Measurements from ENCODE around the gene MUC5B. TPM values are rescaled to one million over a fixed set of nuclear protein-coding genes. Genes with fewer than 3 reads are reported as not detected.

The MUC5B gene
- total and polyA plus RNA-seq, 2 of the 13 experiments (the other 11 are each of a cell fraction or from before 2014, with no cell fraction given) = 0.01 TPM; not detected in 1

GRCh38 chr11:1287928-1288327 lies 65.1 kb downstream of the MUC5B start:
- no TSS peak for BruUV-seq (replicated peaks)
- H3K9ac ChIP-seq (ENCODE audit: insufficient read depth, low read depth, low read length) = no peak overlapping the region
- CTCF ChIA-PET (ENCODE audit: low intra/inter-chr PET ratio, low total read pairs) = no interaction called here

DNA sequence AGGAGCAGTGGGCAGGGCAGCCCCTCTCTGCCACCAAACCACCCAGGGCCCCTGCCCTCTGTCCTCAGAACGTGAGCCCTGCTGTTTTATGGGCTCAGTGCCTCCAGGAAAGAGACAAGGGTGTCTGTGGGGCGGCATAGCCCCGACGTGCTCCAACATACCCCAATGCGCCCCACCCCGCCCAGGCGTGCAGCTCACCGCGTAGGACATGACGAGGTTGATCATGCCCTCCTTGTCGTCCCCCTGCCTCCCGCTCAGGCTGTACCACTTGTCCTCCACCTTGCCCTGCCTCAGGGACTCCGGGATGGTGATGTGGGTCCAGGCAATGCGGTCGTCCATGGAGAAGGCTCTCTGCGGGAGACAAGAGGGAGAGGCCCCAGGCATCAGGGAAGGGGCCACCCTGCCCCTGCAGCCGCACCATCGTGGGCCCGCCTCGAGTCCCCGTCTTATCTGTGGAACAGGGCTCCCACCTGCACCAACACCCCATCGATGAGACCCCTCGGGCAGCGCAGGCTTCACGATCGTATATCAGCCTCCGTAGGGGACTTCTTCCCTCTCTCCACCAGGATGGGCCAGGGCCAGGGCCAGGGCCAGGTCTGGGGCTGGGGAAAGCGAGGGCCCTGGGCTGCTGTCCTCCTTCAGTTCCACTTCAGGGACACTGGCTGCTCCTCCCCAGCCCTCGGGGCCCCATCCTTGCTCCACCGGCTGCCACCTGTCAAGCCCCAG lies 65.7 kb downstream of the MUC5B start:
- no peak for FAIRE-seq
- Histone ChIP-seq H3K4me3 (replicated peaks in 1 of 3; ENCODE audit: insufficient read depth in 1 of 3, low read depth in 2 of 3, low read length in 3 of 3) (no peak overlapping the region), H3K4me1 (ENCODE audit: insufficient read depth, low read length) (no peaks in the 10 kb centered on the region), H3K4me2 (ENCODE audit: low read depth, low read length) (no peak overlapping the region), H3K9me3 (ENCODE audit: low read length) (no peaks in the 10 kb centered on the region), H3K27me3 (ENCODE audit: control insufficient read depth in 1 of 2, insufficient read depth in 2 of 2, low read length in 2 of 2) (no peaks in the 10 kb centered on the region; a peak in 1 of 5 replicates), H3K79me2 (ENCODE audit: insufficient read depth, low read length) (peaks cover 4% of the 10 kb centered on the region), H4K20me1 (ENCODE audit: insufficient read depth, low read length) (no peaks in the 10 kb centered on the region), H2AFZ (ENCODE audit: low read length) (no peak overlapping the region), H3K9ac (ENCODE audit: insufficient read depth, low read depth, low read length) (no peak overlapping the region), H3K27ac (ENCODE audit: extremely low read length, insufficient read depth, low read length) (no peak overlapping the region), H3K36me3 (replicated peaks in 1 of 2; ENCODE audit: control insufficient read depth in 1 of 2, insufficient read depth in 2 of 2, low read length in 2 of 2) (peaks cover 50 to 76% of the 10 kb centered on the region in 2 experiments; a peak in 4 of 5 replicates)
- no TSS peak for BruUV-seq (replicated peaks)
- CTCF ChIA-PET (ENCODE audit: low intra/inter-chr PET ratio, low total read pairs) = no interaction called here
- intact Hi-C loops (cut with micrococcal nuclease; ENCODE audit: unreplicated experiment) = no loop called here
- POLR2A ChIA-PET = no interaction called here
- WGBS (ENCODE audit: low lambda C conversion rate) = 97% methylated on average over 27 of the region's 30 CpGs
- in situ Hi-C loops (cut with HindIII; ENCODE audit: extremely low pct_ligation_motif_present, low pct_unique_long_range_greater_than_20kb) = no loop called here
- DNase-seq (ENCODE audit: low spot score) = no peak
- no peak for ATAC-seq
- TF ChIP-seq TCF12 (IDR thresholded peaks at IDR 0.05) (no peak), TCF12 (CRISPR knock-in tag; IDR thresholded peaks at IDR 0.05) (no peak), NFE2L2 (IDR thresholded peaks at IDR 0.05; ENCODE audit: low read length) (no peak), SMARCC2 (IDR thresholded peaks at IDR 0.05) (no peak), ZNF749 (CRISPR knock-in tag; IDR thresholded peaks at IDR 0.05; ENCODE audit: borderline replicate concordance) (no peak), ZNF253 (CRISPR knock-in tag; IDR thresholded peaks at IDR 0.05; ENCODE audit: borderline replicate concordance) (no peak), ZNF484 (CRISPR knock-in tag; IDR thresholded peaks at IDR 0.05; ENCODE audit: borderline replicate concordance, low read depth) (no peak), NBN (conservative IDR thresholded peaks at IDR 0.05) (no peak), XBP1 (CRISPR knock-in tag; IDR thresholded peaks at IDR 0.05) (no peak)
- TF ChIP-seq, protein P1, sequence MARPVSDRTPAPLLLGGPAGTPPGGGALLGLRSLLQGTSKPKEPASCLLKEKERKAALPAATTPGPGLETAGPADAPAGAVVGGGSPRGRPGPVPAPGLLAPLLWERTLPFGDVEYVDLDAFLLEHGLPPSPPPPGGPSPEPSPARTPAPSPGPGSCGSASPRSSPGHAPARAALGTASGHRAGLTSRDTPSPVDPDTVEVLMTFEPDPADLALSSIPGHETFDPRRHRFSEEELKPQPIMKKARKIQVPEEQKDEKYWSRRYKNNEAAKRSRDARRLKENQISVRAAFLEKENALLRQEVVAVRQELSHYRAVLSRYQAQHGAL (CRISPR knock-in tag; IDR thresholded peaks at IDR 0.05; ENCODE audit: not compliant biosample characterization) = no peak
- TF ChIP-seq, protein P2, sequence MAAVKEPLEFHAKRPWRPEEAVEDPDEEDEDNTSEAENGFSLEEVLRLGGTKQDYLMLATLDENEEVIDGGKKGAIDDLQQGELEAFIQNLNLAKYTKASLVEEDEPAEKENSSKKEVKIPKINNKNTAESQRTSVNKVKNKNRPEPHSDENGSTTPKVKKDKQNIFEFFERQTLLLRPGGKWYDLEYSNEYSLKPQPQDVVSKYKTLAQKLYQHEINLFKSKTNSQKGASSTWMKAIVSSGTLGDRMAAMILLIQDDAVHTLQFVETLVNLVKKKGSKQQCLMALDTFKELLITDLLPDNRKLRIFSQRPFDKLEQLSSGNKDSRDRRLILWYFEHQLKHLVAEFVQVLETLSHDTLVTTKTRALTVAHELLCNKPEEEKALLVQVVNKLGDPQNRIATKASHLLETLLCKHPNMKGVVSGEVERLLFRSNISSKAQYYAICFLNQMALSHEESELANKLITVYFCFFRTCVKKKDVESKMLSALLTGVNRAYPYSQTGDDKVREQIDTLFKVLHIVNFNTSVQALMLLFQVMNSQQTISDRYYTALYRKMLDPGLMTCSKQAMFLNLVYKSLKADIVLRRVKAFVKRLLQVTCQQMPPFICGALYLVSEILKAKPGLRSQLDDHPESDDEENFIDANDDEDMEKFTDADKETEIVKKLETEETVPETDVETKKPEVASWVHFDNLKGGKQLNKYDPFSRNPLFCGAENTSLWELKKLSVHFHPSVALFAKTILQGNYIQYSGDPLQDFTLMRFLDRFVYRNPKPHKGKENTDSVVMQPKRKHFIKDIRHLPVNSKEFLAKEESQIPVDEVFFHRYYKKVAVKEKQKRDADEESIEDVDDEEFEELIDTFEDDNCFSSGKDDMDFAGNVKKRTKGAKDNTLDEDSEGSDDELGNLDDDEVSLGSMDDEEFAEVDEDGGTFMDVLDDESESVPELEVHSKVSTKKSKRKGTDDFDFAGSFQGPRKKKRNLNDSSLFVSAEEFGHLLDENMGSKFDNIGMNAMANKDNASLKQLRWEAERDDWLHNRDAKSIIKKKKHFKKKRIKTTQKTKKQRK (IDR thresholded peaks at IDR 0.05; ENCODE audit: low read length) = no peak

More at GRCh38 chr11:1287928-1288327, 65.1 kb downstream of the MUC5B start:
- Histone ChIP-seq H3K9me3 (ENCODE audit: low read length) (no peaks in the 10 kb centered on the region), H3K4me1 (ENCODE audit: insufficient read depth, low read length) (no peaks in the 10 kb centered on the region), H3K36me3 (replicated peaks in 1 of 2; ENCODE audit: control insufficient read depth in 1 of 2, insufficient read depth in 2 of 2, low read length in 2 of 2) (peaks cover 51 to 76% of the 10 kb centered on the region in 2 experiments; a peak in 4 of 5 replicates), H3K27me3 (ENCODE audit: control insufficient read depth in 1 of 2, insufficient read depth in 2 of 2, low read length in 2 of 2) (no peaks in the 10 kb centered on the region; a peak in 1 of 5 replicates), H3K27ac (ENCODE audit: extremely low read length, insufficient read depth, low read length) (no peak overlapping the region), H3K4me2 (ENCODE audit: low read depth, low read length) (no peak overlapping the region), H3K79me2 (ENCODE audit: insufficient read depth, low read length) (peaks cover 4% of the 10 kb centered on the region), H4K20me1 (ENCODE audit: insufficient read depth, low read length) (no peaks in the 10 kb centered on the region), H3K4me3 (replicated peaks in 1 of 3; ENCODE audit: insufficient read depth in 1 of 3, low read depth in 2 of 3, low read length in 3 of 3) (no peak overlapping the region), H2AFZ (ENCODE audit: low read length) (no peak overlapping the region)
- intact Hi-C loops (cut with micrococcal nuclease; ENCODE audit: unreplicated experiment) (no loop called here), in situ Hi-C loops (cut with HindIII; ENCODE audit: extremely low pct_ligation_motif_present, low pct_unique_long_range_greater_than_20kb) (no loop called here)
- WGBS (ENCODE audit: low lambda C conversion rate) = 98% methylated on average over 3 of the region's 9 CpGs
- POLR2A ChIA-PET = no interaction called here
- FAIRE-seq (no peak), ATAC-seq (no peak), DNase-seq (ENCODE audit: low spot score) (no peak)
- TF ChIP-seq FIP1L1 (IDR thresholded peaks at IDR 0.05; ENCODE audit: borderline replicate concordance, insufficient read depth, low read depth, low read length) (no peak), ZNF414 (CRISPR knock-in tag; IDR thresholded peaks at IDR 0.05) (no peak), ZNF296 (CRISPR knock-in tag; conservative IDR thresholded peaks at IDR 0.05) (no peak), PLRG1 (conservative IDR thresholded peaks at IDR 0.05) (no peak), DMAP1 (CRISPR knock-in tag; IDR thresholded peaks at IDR 0.05) (no peak)

All from HepG2 (cell line).